Loucy (cell line): Measurements from ENCODE around the gene MAP2K3.

Experiments
- H2AFZ ChIP-seq: fragments of 200-600 bp; sonication (generic); 2 replicates; pipeline ENCODE4 v1.6.0; 2016; ENCODE audit warnings: antibody characterized with exemption, mild to moderate bottlenecking, low read length, moderate library complexity
- H3F3A ChIP-seq: fragments of 200-600 bp; 2 replicates; pipeline ENCODE4 v1.6.0; 2016; ENCODE audit warnings: antibody characterized with exemption, low read depth, mild to moderate bottlenecking
- H3K27me3 ChIP-seq: fragments of 200-600 bp; sonication (generic); 2 replicates; pipeline ENCODE4 v1.6.1; 2014; ENCODE audit warnings: low read length, mild to moderate bottlenecking; ENCODE audit not compliant: insufficient read depth, poor library complexity, severe bottlenecking
- H3K36me3 ChIP-seq: fragments of 200-600 bp; sonication (generic); 2 replicates; pipeline ENCODE4 v1.6.1; 2016; ENCODE audit warnings: low read length; ENCODE audit not compliant: insufficient read depth
- H3K4me1 ChIP-seq: fragments of 200-600 bp; sonication (generic); 2 replicates; pipeline ENCODE4 v1.5.1; 2014; ENCODE audit warnings: low read length, mild to moderate bottlenecking; ENCODE audit not compliant: insufficient read depth, poor library complexity, severe bottlenecking
- H3K4me2 ChIP-seq: fragments of 200-600 bp; sonication (generic); 2 replicates; pipeline ENCODE4 v1.6.0; 2014; ENCODE audit warnings: antibody characterized with exemption, low read length, low read depth, mild to moderate bottlenecking; ENCODE audit not compliant: poor library complexity, severe bottlenecking
- H3K4me3 ChIP-seq: fragments of 200-600 bp; sonication (generic); 2 replicates; pipeline ENCODE4 v1.5.1; 2014; ENCODE audit warnings: low read length, mild to moderate bottlenecking, mixed read lengths; ENCODE audit not compliant: poor library complexity, severe bottlenecking
- H3K79me2 ChIP-seq: fragments of 200-600 bp; sonication (generic); 2 replicates; pipeline ENCODE4 v1.6.1; 2014; ENCODE audit warnings: low read length; ENCODE audit not compliant: insufficient read depth
- H3K9ac ChIP-seq: fragments of 200-600 bp; sonication (generic); 2 replicates; pipeline ENCODE4 v1.6.0; 2014; ENCODE audit warnings: mild to moderate bottlenecking, low read depth, low read length, moderate library complexity; ENCODE audit not compliant: poor library complexity, severe bottlenecking
- H3K9me2 ChIP-seq: fragments of 200-600 bp; sonication (generic); replicated peaks from 2 replicates; pipeline ENCODE4 v1.6.1; 2016; ENCODE audit warnings: low read depth, low read length, mixed read lengths
- H3K9me3 ChIP-seq: fragments of 200-600 bp; sonication (generic); 2 replicates; pipeline ENCODE4 v1.6.1; 2014; ENCODE audit warnings: mild to moderate bottlenecking, antibody characterized with exemption, low read length, low read depth; ENCODE audit not compliant: insufficient read depth
- H4K20me1 ChIP-seq: fragments of 200-600 bp; sonication (generic); 2 replicates; pipeline ENCODE4 v1.6.0; 2014; ENCODE audit warnings: antibody characterized with exemption, low read length, mild to moderate bottlenecking; ENCODE audit not compliant: insufficient read depth, poor library complexity, severe bottlenecking
- CTCF ChIP-seq: fragments of 200-600 bp; sonication (generic); conservative IDR thresholded peaks from 2 replicates; pipeline ENCODE4 v1.5.1; 2014; ENCODE audit warnings: mild to moderate bottlenecking, antibody characterized with exemption, low read length
- EZH2phosphoT487 ChIP-seq: fragments of 200-600 bp; IDR thresholded peaks from 2 replicates; pipeline ENCODE4 v1.6.1; 2018; ENCODE audit warnings: antibody characterized with exemption, mild to moderate bottlenecking, moderate library complexity, borderline replicate concordance

The MAP2K3 gene

GRCh38 chr17:21354796-21355385 lies 70.4 kb downstream of the MAP2K3 start:
- TF ChIP-seq CTCF (no peak), EZH2phosphoT487 (no peak)
- Histone ChIP-seq H3F3A (no peaks in the 10 kb centered on the region), H3K36me3 (no peaks in the 10 kb centered on the region), H2AFZ (no peak overlapping the region), H3K79me2 (no peaks in the 10 kb centered on the region), H4K20me1 (no peaks in the 10 kb centered on the region), H3K9me2 (no peaks in the 10 kb centered on the region), H3K4me3 (no peak overlapping the region), H3K9me3 (no peaks in the 10 kb centered on the region), H3K4me1 (no peaks in the 10 kb centered on the region), H3K4me2 (no peak overlapping the region), H3K27me3 (no peaks in the 10 kb centered on the region), H3K9ac (no peak overlapping the region)

GRCh38 chr17:21355586-21355985 lies 71.1 kb downstream of the MAP2K3 start:
- H3K4me3 ChIP-seq: no peak overlapping the region
- H3K4me2 ChIP-seq: no peak overlapping the region
- no peaks in the 10 kb centered on the region for H3K9me3 ChIP-seq
- H3K9ac ChIP-seq: no peak overlapping the region
- H3K79me2 ChIP-seq: no peaks in the 10 kb centered on the region
- no peaks in the 10 kb centered on the region for H3F3A ChIP-seq
- H3K4me1 ChIP-seq: no peaks in the 10 kb centered on the region
- H3K9me2 ChIP-seq: no peaks in the 10 kb centered on the region
- TF ChIP-seq EZH2phosphoT487 (no peak), CTCF (no peak)
- H3K36me3 ChIP-seq: no peaks in the 10 kb centered on the region
- no peak overlapping the region for H2AFZ ChIP-seq
- H3K27me3 ChIP-seq: no peaks in the 10 kb centered on the region
- H4K20me1 ChIP-seq: no peaks in the 10 kb centered on the region

DNA sequence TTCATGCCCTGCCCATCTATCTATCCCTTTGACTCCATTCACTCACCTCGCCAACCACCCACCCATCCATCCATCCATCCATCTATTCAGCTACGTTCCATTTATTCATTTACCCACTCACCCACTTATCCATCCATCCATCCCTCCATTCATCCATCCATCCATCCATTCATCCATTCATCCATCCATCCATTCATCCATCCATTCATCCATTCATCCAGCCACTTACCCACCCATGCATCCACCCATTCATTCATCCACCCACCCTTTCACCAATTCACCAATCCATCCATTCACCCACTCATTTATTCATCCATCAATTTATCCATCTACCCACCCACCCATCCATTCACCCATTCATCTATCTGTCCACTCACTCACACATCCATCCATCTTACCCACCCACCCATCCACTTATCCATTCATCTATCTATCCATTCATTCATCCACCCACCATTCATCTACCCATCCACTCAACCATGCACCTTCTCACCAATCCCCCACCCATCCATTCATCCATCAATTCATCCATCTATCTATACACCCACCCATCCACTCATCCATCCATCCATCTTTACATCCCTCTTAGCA lies 72.1 kb downstream of the MAP2K3 start:
- no peak overlapping the region for H3K4me2 ChIP-seq

More for the DNA sequence above, 72.1 kb downstream of the MAP2K3 start:
- no peaks in the 10 kb centered on the region for H4K20me1 ChIP-seq
- TF ChIP-seq CTCF (no peak), EZH2phosphoT487 (no peak)
- no peaks in the 10 kb centered on the region for H3K36me3 ChIP-seq
- H3K4me1 ChIP-seq: no peaks in the 10 kb centered on the region
- H3K4me3 ChIP-seq: no peak overlapping the region
- H3K27me3 ChIP-seq: no peaks in the 10 kb centered on the region
- H3K79me2 ChIP-seq: no peaks in the 10 kb centered on the region
- H3K9me3 ChIP-seq: no peaks in the 10 kb centered on the region
- no peak overlapping the region for H2AFZ ChIP-seq
- no peak overlapping the region for H3K9ac ChIP-seq
- no peaks in the 10 kb centered on the region for H3F3A ChIP-seq
- no peaks in the 10 kb centered on the region for H3K9me2 ChIP-seq
